ENCODE data around the gene TICAM1. TPM values are rescaled to one million over a fixed set of nuclear protein-coding genes. Genes with fewer than 3 reads are reported as not detected.
"Not testable (repeated sequence)": the region's sequence is repeated elsewhere in the genome, so short reads cannot be mapped to it uniquely, and the experiment has no call there.

The TICAM1 gene
- total and polyA plus RNA-seq, 2 donors from 2014 or later = 9.9 to 23.0 TPM

DNA sequence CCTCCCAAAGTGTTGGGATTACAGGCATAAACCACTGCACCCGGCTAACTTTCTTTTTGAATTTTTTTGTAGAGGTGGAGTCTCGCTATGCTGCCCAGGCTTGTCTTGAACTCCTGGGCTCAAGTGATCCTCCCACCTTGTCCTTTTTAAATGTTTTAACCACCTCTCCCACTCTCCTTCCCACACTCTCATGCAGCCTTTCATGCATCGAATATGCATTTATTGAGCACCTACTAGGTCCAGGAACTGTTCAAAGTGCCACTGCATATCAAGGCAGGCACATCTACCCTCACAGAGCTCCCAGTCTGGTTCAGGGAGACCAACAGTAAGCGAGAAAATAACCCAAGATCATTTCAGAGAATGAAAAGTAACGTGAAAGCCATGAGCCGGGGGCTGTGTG is 1.2 kb downstream of the TICAM1 start:
- Histone ChIP-seq H3K9ac (ENCODE audit: low read length in 3 of 3) (peak overlapping the region in 1 of 3 donors; percentile 91), H3K9me3 (ENCODE audit: control insufficient read depth in 2 of 3, insufficient read depth in 1 of 3, low read length in 3 of 3) (no peaks in the 10 kb centered on the region), H3K4me1 (ENCODE audit: control insufficient read depth in 2 of 3, insufficient read depth in 2 of 3, low read depth in 1 of 3, low read length in 3 of 3) (peaks cover 0 to 6% (median 0%) of the 10 kb centered on the region in 3 donors), H3K36me3 (ENCODE audit: control insufficient read depth in 2 of 3, insufficient read depth in 3 of 3, low read length in 3 of 3) (no peaks in the 10 kb centered on the region), H3K4me3 (ENCODE audit: low read length in 3 of 3) (peak overlapping the region in 2 of 3 donors; percentile 84), H3K27ac (ENCODE audit: low read depth in 2 of 2, low read length in 2 of 2) (peak overlapping the region; percentile 89 to 92), H3K27me3 (ENCODE audit: control insufficient read depth, insufficient read depth, low read length) (no peaks in the 10 kb centered on the region)
- TF ChIP-seq, protein P1, sequence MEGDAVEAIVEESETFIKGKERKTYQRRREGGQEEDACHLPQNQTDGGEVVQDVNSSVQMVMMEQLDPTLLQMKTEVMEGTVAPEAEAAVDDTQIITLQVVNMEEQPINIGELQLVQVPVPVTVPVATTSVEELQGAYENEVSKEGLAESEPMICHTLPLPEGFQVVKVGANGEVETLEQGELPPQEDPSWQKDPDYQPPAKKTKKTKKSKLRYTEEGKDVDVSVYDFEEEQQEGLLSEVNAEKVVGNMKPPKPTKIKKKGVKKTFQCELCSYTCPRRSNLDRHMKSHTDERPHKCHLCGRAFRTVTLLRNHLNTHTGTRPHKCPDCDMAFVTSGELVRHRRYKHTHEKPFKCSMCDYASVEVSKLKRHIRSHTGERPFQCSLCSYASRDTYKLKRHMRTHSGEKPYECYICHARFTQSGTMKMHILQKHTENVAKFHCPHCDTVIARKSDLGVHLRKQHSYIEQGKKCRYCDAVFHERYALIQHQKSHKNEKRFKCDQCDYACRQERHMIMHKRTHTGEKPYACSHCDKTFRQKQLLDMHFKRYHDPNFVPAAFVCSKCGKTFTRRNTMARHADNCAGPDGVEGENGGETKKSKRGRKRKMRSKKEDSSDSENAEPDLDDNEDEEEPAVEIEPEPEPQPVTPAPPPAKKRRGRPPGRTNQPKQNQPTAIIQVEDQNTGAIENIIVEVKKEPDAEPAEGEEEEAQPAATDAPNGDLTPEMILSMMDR (IDR thresholded peaks at IDR 0.05; ENCODE audit: borderline replicate concordance, extremely low read depth, insufficient read depth) = no peak
- DNase-seq = no peak
- intact Hi-C loops (cut with DNase I) = no loop called here
- no peak for FAIRE-seq

DNA sequence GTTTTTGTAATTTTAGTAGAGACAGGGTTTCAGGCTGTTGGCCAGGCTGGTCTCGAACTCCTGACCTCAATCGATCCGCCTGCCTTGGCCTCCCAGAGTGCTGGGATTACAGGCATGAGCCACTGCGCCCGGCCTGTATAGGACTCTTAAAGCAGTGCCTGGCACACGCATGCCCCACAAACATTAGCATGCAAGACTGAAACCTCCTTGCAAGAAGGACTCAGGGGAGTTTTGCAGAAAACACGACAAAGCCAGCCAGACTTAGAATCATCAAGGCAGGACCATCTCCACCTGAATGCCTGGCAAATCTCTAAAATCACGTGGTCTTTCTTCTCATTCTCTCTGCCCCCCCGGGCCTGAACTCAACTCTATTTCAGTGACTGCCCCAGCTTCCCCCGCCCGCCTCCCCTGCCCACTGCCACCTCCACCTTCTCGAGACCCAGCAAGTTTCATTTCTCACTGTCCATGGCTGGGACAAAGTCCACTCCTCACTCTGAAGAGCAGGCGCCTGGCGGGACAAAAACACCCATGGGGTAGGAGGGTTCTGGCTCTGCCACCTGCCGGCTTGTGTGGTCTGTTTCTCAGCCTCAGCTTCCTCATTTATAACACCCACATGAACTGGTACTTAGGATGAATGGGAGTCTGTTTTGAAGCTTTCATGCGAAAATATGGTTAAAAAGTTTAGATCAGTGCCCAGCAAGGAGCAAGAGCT is 2.4 kb downstream of the TICAM1 start:
- H3K9ac ChIP-seq (ENCODE audit: low read length in 3 of 3) = peak overlapping the region in 1 of 3 donors; percentile 12
- H3K4me3 ChIP-seq (ENCODE audit: low read length in 3 of 3) = peak overlapping the region in 1 of 3 donors; percentile 33
- peak overlapping the region; percentile 2 to 32 for H3K27ac ChIP-seq (ENCODE audit: low read depth in 2 of 2, low read length in 2 of 2)

DNA sequence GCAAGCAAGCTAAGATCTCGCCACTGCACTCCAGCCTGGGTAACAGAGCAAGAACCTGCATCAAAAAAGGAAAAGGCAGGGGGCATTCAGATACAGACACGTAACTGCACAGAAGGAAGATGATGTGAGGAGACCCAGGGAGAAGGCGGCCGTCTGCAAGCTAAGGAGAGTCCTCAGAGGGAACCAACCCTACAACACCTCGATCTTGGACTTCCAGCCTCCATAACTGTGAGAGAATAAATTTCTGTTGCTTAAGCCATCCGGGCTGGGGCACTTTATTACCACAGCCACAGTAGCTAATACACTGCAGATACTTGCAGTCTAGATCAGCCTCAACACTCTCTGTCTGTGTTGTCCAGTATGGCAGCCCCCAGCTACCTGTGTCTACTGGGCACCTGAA is 7.9 kb downstream of the TICAM1 start:
- Histone ChIP-seq H3K27ac (ENCODE audit: low read depth in 2 of 2, low read length in 2 of 2) (no peak overlapping the region), H3K4me1 (ENCODE audit: control insufficient read depth in 2 of 3, insufficient read depth in 2 of 3, low read depth in 1 of 3, low read length in 3 of 3) (no peaks in the 10 kb centered on the region), H3K4me3 (ENCODE audit: low read length in 3 of 3) (no peak overlapping the region), H3K9me3 (ENCODE audit: control insufficient read depth in 2 of 3, insufficient read depth in 1 of 3, low read length in 3 of 3) (no peaks in the 10 kb centered on the region), H3K9ac (ENCODE audit: low read length in 3 of 3) (no peak overlapping the region), H3K27me3 (ENCODE audit: control insufficient read depth, insufficient read depth, low read length) (no peaks in the 10 kb centered on the region), H3K36me3 (ENCODE audit: control insufficient read depth in 2 of 3, insufficient read depth in 3 of 3, low read length in 3 of 3) (no peaks in the 10 kb centered on the region)
- intact Hi-C loops (cut with DNase I) = no loop called here
- no peak for FAIRE-seq
- TF ChIP-seq, protein P1 (IDR thresholded peaks at IDR 0.05; ENCODE audit: borderline replicate concordance, extremely low read depth, insufficient read depth) = no peak
- DNase-seq = no peak

More for the DNA sequence above, 2.4 kb downstream of the TICAM1 start:
- Histone ChIP-seq H3K4me1 (ENCODE audit: control insufficient read depth in 2 of 3, insufficient read depth in 2 of 3, low read depth in 1 of 3, low read length in 3 of 3) (peaks cover 0 to 6% (median 0%) of the 10 kb centered on the region in 3 donors), H3K36me3 (ENCODE audit: control insufficient read depth in 2 of 3, insufficient read depth in 3 of 3, low read length in 3 of 3) (no peaks in the 10 kb centered on the region), H3K27me3 (ENCODE audit: control insufficient read depth, insufficient read depth, low read length) (no peaks in the 10 kb centered on the region), H3K9me3 (ENCODE audit: control insufficient read depth in 2 of 3, insufficient read depth in 1 of 3, low read length in 3 of 3) (no peaks in the 10 kb centered on the region)
- TF ChIP-seq, protein P1 (IDR thresholded peaks at IDR 0.05; ENCODE audit: borderline replicate concordance, extremely low read depth, insufficient read depth) = peak; percentile 23
- intact Hi-C loops (cut with DNase I) = no loop called here
- peak in 4 of 5 donors; percentile 39 to 75 (median 55) for DNase-seq
- no peak for FAIRE-seq

DNA sequence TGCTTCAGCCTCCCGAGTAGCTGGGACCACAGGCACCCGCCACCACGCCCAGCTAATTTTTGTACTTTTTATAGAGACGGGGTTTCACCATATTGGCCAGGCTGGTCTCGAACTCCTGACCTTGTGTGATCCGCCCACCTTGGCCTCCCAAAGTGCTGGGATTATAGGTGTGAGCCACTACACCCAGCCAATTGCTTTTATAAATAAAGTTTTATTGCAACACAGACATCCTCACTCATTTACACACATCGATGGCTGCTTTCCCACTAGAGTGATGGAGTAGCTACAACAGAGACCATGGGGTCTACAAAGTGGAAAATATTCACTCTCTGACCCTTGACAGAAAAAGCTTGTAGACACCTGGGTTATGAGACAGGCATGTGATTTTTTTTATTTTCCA is 9.2 kb downstream of the TICAM1 start:
- H3K9ac ChIP-seq (ENCODE audit: low read length in 3 of 3); intact Hi-C loops (cut with DNase I); H3K9me3 ChIP-seq (ENCODE audit: control insufficient read depth in 2 of 3, insufficient read depth in 1 of 3, low read length in 3 of 3); H3K36me3 ChIP-seq (ENCODE audit: control insufficient read depth in 2 of 3, insufficient read depth in 3 of 3, low read length in 3 of 3); H3K27ac ChIP-seq (ENCODE audit: low read depth in 2 of 2, low read length in 2 of 2); DNase-seq; H3K4me3 ChIP-seq (ENCODE audit: low read length in 3 of 3); H3K4me1 ChIP-seq (ENCODE audit: control insufficient read depth in 2 of 3, insufficient read depth in 2 of 3, low read depth in 1 of 3, low read length in 3 of 3); FAIRE-seq; H3K27me3 ChIP-seq (ENCODE audit: control insufficient read depth, insufficient read depth, low read length): not testable (repeated sequence)
